Loucy (cell line): Measurements from ENCODE around the gene HS6ST2.

ENCODE experiments used
- H2AFZ ChIP-seq: fragments of 200-600 bp; sonication (generic); 2 replicates; pipeline ENCODE4 v1.6.0; 2016; ENCODE audit warnings: antibody characterized with exemption, mild to moderate bottlenecking, low read length, moderate library complexity
- H3F3A ChIP-seq: fragments of 200-600 bp; 2 replicates; pipeline ENCODE4 v1.6.0; 2016; ENCODE audit warnings: antibody characterized with exemption, low read depth, mild to moderate bottlenecking
- H3K27me3 ChIP-seq: fragments of 200-600 bp; sonication (generic); 2 replicates; pipeline ENCODE4 v1.6.1; 2014; ENCODE audit warnings: low read length, mild to moderate bottlenecking; ENCODE audit not compliant: insufficient read depth, poor library complexity, severe bottlenecking
- H3K36me3 ChIP-seq: fragments of 200-600 bp; sonication (generic); 2 replicates; pipeline ENCODE4 v1.6.1; 2016; ENCODE audit warnings: low read length; ENCODE audit not compliant: insufficient read depth
- H3K4me1 ChIP-seq: fragments of 200-600 bp; sonication (generic); 2 replicates; pipeline ENCODE4 v1.5.1; 2014; ENCODE audit warnings: low read length, mild to moderate bottlenecking; ENCODE audit not compliant: insufficient read depth, poor library complexity, severe bottlenecking
- H3K4me2 ChIP-seq: fragments of 200-600 bp; sonication (generic); 2 replicates; pipeline ENCODE4 v1.6.0; 2014; ENCODE audit warnings: antibody characterized with exemption, low read length, low read depth, mild to moderate bottlenecking; ENCODE audit not compliant: poor library complexity, severe bottlenecking
- H3K4me3 ChIP-seq: fragments of 200-600 bp; sonication (generic); 2 replicates; pipeline ENCODE4 v1.5.1; 2014; ENCODE audit warnings: low read length, mild to moderate bottlenecking, mixed read lengths; ENCODE audit not compliant: poor library complexity, severe bottlenecking
- H3K79me2 ChIP-seq: fragments of 200-600 bp; sonication (generic); 2 replicates; pipeline ENCODE4 v1.6.1; 2014; ENCODE audit warnings: low read length; ENCODE audit not compliant: insufficient read depth
- H3K9ac ChIP-seq: fragments of 200-600 bp; sonication (generic); 2 replicates; pipeline ENCODE4 v1.6.0; 2014; ENCODE audit warnings: mild to moderate bottlenecking, low read depth, low read length, moderate library complexity; ENCODE audit not compliant: poor library complexity, severe bottlenecking
- H3K9me2 ChIP-seq: fragments of 200-600 bp; sonication (generic); replicated peaks from 2 replicates; pipeline ENCODE4 v1.6.1; 2016; ENCODE audit warnings: low read depth, low read length, mixed read lengths
- H3K9me3 ChIP-seq: fragments of 200-600 bp; sonication (generic); 2 replicates; pipeline ENCODE4 v1.6.1; 2014; ENCODE audit warnings: mild to moderate bottlenecking, antibody characterized with exemption, low read length, low read depth; ENCODE audit not compliant: insufficient read depth
- H4K20me1 ChIP-seq: fragments of 200-600 bp; sonication (generic); 2 replicates; pipeline ENCODE4 v1.6.0; 2014; ENCODE audit warnings: antibody characterized with exemption, low read length, mild to moderate bottlenecking; ENCODE audit not compliant: insufficient read depth, poor library complexity, severe bottlenecking
- CTCF ChIP-seq: fragments of 200-600 bp; sonication (generic); conservative IDR thresholded peaks from 2 replicates; pipeline ENCODE4 v1.5.1; 2014; ENCODE audit warnings: mild to moderate bottlenecking, antibody characterized with exemption, low read length
- EZH2phosphoT487 ChIP-seq: fragments of 200-600 bp; IDR thresholded peaks from 2 replicates; pipeline ENCODE4 v1.6.1; 2018; ENCODE audit warnings: antibody characterized with exemption, mild to moderate bottlenecking, moderate library complexity, borderline replicate concordance

HS6ST2 gene

DNA sequence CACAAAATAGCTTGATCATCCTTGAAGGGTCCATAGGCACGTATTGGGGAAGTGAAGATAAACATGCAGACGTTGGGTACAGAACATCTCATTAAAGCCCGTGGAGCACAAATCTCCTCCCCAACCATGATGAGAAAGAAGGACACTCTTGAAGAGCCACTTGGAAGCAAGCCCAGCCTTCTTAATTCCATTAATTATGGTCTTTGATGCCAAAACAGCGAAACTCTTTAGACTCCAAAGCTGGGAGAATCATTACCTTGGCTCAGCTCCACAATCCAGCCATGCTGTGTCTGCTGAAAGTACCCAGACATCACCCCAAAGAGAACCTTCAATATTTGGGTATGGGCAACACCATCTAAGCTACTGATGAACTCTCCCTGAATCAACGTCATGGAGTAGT lies 300.6 kb downstream of the HS6ST2 start:
- Histone ChIP-seq H3K4me2 (no peak overlapping the region), H3K4me3 (no peak overlapping the region), H3K36me3 (no peaks in the 10 kb centered on the region), H3K4me1 (no peaks in the 10 kb centered on the region), H3K79me2 (no peaks in the 10 kb centered on the region), H2AFZ (no peak overlapping the region), H3K9ac (no peak overlapping the region), H4K20me1 (no peaks in the 10 kb centered on the region), H3F3A (no peaks in the 10 kb centered on the region), H3K27me3 (no peaks in the 10 kb centered on the region), H3K9me3 (no peaks in the 10 kb centered on the region), H3K9me2 (no peaks in the 10 kb centered on the region)
- TF ChIP-seq EZH2phosphoT487 (no peak), CTCF (no peak)

GRCh38 chrX:132652871-132653270 lies 305.6 kb downstream of the HS6ST2 start:
- no peaks in the 10 kb centered on the region for H3F3A ChIP-seq
- no peaks in the 10 kb centered on the region for H3K4me1 ChIP-seq
- TF ChIP-seq EZH2phosphoT487 (no peak), CTCF (no peak)
- H3K4me3 ChIP-seq, result no peak overlapping the region
- H3K9me3 ChIP-seq, result no peaks in the 10 kb centered on the region
- H3K9me2 ChIP-seq, result no peaks in the 10 kb centered on the region
- H4K20me1 ChIP-seq, result no peaks in the 10 kb centered on the region
- no peak overlapping the region for H2AFZ ChIP-seq
- no peak overlapping the region for H3K4me2 ChIP-seq
- H3K9ac ChIP-seq, result no peak overlapping the region
- no peaks in the 10 kb centered on the region for H3K27me3 ChIP-seq
- no peaks in the 10 kb centered on the region for H3K36me3 ChIP-seq
- H3K79me2 ChIP-seq, result no peaks in the 10 kb centered on the region

GRCh38 chrX:132651421-132652086 lies 306.9 kb downstream of the HS6ST2 start:
- Histone ChIP-seq H3K4me2 (no peak overlapping the region), H3K9ac (no peak overlapping the region), H2AFZ (no peak overlapping the region), H3F3A (no peaks in the 10 kb centered on the region), H3K79me2 (no peaks in the 10 kb centered on the region), H3K27me3 (no peaks in the 10 kb centered on the region), H3K9me3 (no peaks in the 10 kb centered on the region), H3K4me1 (no peaks in the 10 kb centered on the region), H3K4me3 (no peak overlapping the region), H4K20me1 (no peaks in the 10 kb centered on the region), H3K9me2 (no peaks in the 10 kb centered on the region), H3K36me3 (no peaks in the 10 kb centered on the region)
- TF ChIP-seq CTCF (peak; percentile 50), EZH2phosphoT487 (no peak)
